A549 (cell line): ENCODE measurements around the gene LRRC36. TPM values are rescaled to one million over a fixed set of nuclear protein-coding genes. Genes with fewer than 3 reads are reported as not detected.
A peak's percentile ranks its signal among the peaks of the same experiment; 100 is the strongest.

Experiments used
- ATAC-seq, 2 experiments: fragments of 200-7000 bp in 1 of 2; fragments of >200 bp in 1 of 2; cut with Nextera tagmentation in 1 of 2; cut with Tn5 transposase in 1 of 2; 3 replicates each; pipeline versions ENCODE4 v1.8.0 to v1.9.1; 2018 to 2020; ENCODE audit warnings: mild to moderate bottlenecking in 1 of 2, moderate library complexity in 1 of 2
- CTCF ChIA-PET: fragments of 300-600 bp; sonication (Branson Sonifier 250); formaldehyde crosslinking; extraction: SDS; loops from one replicate; lab custom pipeline; 2021; ENCODE audit warnings: antibody characterized with exemption, inconsistent platforms; lab: Yijun Ruan, JAX
- POLR2A ChIA-PET: fragments of 350-600 bp; formaldehyde crosslinking; extraction: SDS; loops from one replicate; lab custom pipeline; 2021; ENCODE audit warnings: antibody characterized with exemption, inconsistent platforms; lab: Yijun Ruan, JAX
- DNase-seq, 2 experiments: peaks; one replicate each; pipeline versions ENCODE4 v3.0.0 to v3.0.0-alpha.2; 2011 to 2016; ENCODE audit warnings: low read depth in 1 of 2, low spot score in 1 of 2
- FAIRE-seq: peaks from 2 replicates; lab custom pipeline; 2011; peaks lifted over from hg19 to GRCh38; lab: Jason Lieb, UNC
- H3K27ac ChIP-seq, 2 experiments: fragments of >200 bp; sonication (Bioruptor Twin); formaldehyde crosslinking; 3 replicates each; pipeline ENCODE4 v1.5.1; 2016 to 2017
- H3K4me1 ChIP-seq: fragments of >200 bp; sonication (Bioruptor Twin); formaldehyde crosslinking; 3 replicates; pipeline ENCODE4 v1.6.1; 2016
- H3K4me2 ChIP-seq: fragments of >200 bp; sonication (Bioruptor Twin); formaldehyde crosslinking; 3 replicates; pipeline ENCODE4 v1.6.1; 2016
- H3K4me3 ChIP-seq: fragments of >200 bp; sonication (Bioruptor Twin); formaldehyde crosslinking; 3 replicates; pipeline ENCODE4 v1.5.1; 2016
- H3K9me3 ChIP-seq: fragments of >200 bp; sonication (Bioruptor Twin); formaldehyde crosslinking; 3 replicates; pipeline ENCODE4 v1.6.1; 2016
- BHLHE40 ChIP-seq: IDR thresholded peaks from 2 replicates; pipeline ENCODE4 v1.6.1; 2012; ENCODE audit warnings: low read depth, low read length, inconsistent platforms
- CBX2 ChIP-seq: fragments of 200-600 bp; sonication (generic); IDR thresholded peaks from 2 replicates; pipeline ENCODE4 v1.6.1; 2016; ENCODE audit warnings: low read depth, mild to moderate bottlenecking, borderline replicate concordance
- CBX8 ChIP-seq: fragments of 200-600 bp; sonication (generic); IDR thresholded peaks from 2 replicates; pipeline ENCODE4 v1.6.1; 2016
- CEBPB ChIP-seq, 2 experiments: fragments of >200 bp in 1 of 2; sonication (Bioruptor Twin) in 1 of 2; formaldehyde crosslinking in 1 of 2; IDR thresholded peaks; 2 replicates each; pipeline ENCODE4 v1.6.1; 2012 to 2016
- CHD4 ChIP-seq: fragments of 200-600 bp; sonication (generic); IDR thresholded peaks from 2 replicates; pipeline ENCODE4 v1.6.1; 2016; ENCODE audit warnings: antibody characterized with exemption, mild to moderate bottlenecking, borderline replicate concordance
- EHF ChIP-seq: fragments of 250-450 bp; sonication (Bioruptor Pico); IDR thresholded peaks from 2 replicates; pipeline ENCODE4 v1.5.0; 2020; ENCODE audit warnings: mild to moderate bottlenecking
- EHMT2 ChIP-seq: fragments of 200-600 bp; sonication (generic); IDR thresholded peaks from 2 replicates; pipeline ENCODE4 v1.6.1; 2016; ENCODE audit warnings: antibody characterized with exemption, low read depth, mild to moderate bottlenecking, moderate library complexity
- ESRRA ChIP-seq: fragments of 150-350 bp; IDR thresholded peaks from 2 replicates; pipeline ENCODE4 v1.6.1; 2014; ENCODE audit warnings: mild to moderate bottlenecking, low read length, borderline replicate concordance
- FOSL2 ChIP-seq, 2 experiments: fragments of 450-650 bp in 1 of 2; fragments of >200 bp in 1 of 2; sonication (Bioruptor Twin) in 1 of 2; formaldehyde crosslinking; IDR thresholded peaks; 2 replicates each; pipeline versions ENCODE4 v1.5.0 to v1.6.1; 2016 to 2020; ENCODE audit warnings: mild to moderate bottlenecking in 1 of 2, moderate library complexity in 1 of 2
- GATA3 ChIP-seq: IDR thresholded peaks from 2 replicates; pipeline ENCODE4 v1.6.1; 2012; ENCODE audit warnings: borderline replicate concordance
- HDAC2 ChIP-seq: fragments of 200-600 bp; sonication (generic); IDR thresholded peaks from 2 replicates; pipeline ENCODE4 v1.6.1; 2016
- HEYL ChIP-seq: fragments of 250-450 bp; sonication (Bioruptor Pico); IDR thresholded peaks from 2 replicates; pipeline ENCODE4 v1.8.0; 2021; ENCODE audit warnings: mild to moderate bottlenecking, moderate library complexity
- HMGXB4 ChIP-seq: fragments of 250-450 bp; sonication (Bioruptor Pico); IDR thresholded peaks from 2 replicates; pipeline ENCODE4 v1.5.0; 2021; ENCODE audit warnings: mild to moderate bottlenecking, moderate library complexity, borderline replicate concordance
- HOXB13 ChIP-seq: fragments of 250-450 bp; sonication (Bioruptor Pico); IDR thresholded peaks from 2 replicates; pipeline ENCODE4 v1.5.0; 2020; ENCODE audit warnings: low read depth, mild to moderate bottlenecking, moderate library complexity
- MAFK ChIP-seq: fragments of 450-650 bp; IDR thresholded peaks from 2 replicates; pipeline ENCODE4 v1.6.1; 2014; ENCODE audit not compliant: partially characterized antibody
- MAX ChIP-seq: IDR thresholded peaks from 2 replicates; pipeline ENCODE4 v1.6.1; 2012
- MYC ChIP-seq: IDR thresholded peaks from 2 replicates; pipeline ENCODE4 v1.6.1; 2012; ENCODE audit warnings: mild to moderate bottlenecking, inconsistent platforms, low read length, improper control_type of control experiment, borderline replicate concordance
- NFE2L2 ChIP-seq: fragments of 150-350 bp; conservative IDR thresholded peaks from 2 replicates; pipeline ENCODE4 v1.6.1; 2014; ENCODE audit warnings: low read length
- PBX3 ChIP-seq: IDR thresholded peaks from 2 replicates; pipeline ENCODE4 v1.6.1; 2012
- PHF8 ChIP-seq: fragments of 200-600 bp; sonication (generic); IDR thresholded peaks from 2 replicates; pipeline ENCODE4 v1.6.1; 2016; ENCODE audit warnings: low read depth, mild to moderate bottlenecking, antibody characterized with exemption, moderate library complexity, borderline replicate concordance
- POLR2A ChIP-seq: IDR thresholded peaks from 2 replicates; pipeline ENCODE4 v1.6.1; 2012; ENCODE audit warnings: mild to moderate bottlenecking, low read length
- POLR2AphosphoS2 ChIP-seq: conservative IDR thresholded peaks from 2 replicates; pipeline ENCODE4 v1.6.1; 2012; ENCODE audit warnings: low read length, improper control_type of control experiment, inconsistent platforms
- RAD21 ChIP-seq, 2 experiments: fragments of >200 bp in 1 of 2; sonication (Bioruptor Twin) in 1 of 2; formaldehyde crosslinking in 1 of 2; IDR thresholded peaks in 1 of 2; conservative IDR thresholded peaks in 1 of 2; 2 replicates in 1 of 2; 3 replicates in 1 of 2; pipeline ENCODE4 v1.6.1; 2012 to 2018; ENCODE audit warnings: inconsistent platforms in 1 of 2
- RARB ChIP-seq: fragments of 250-450 bp; sonication (Bioruptor Pico); IDR thresholded peaks from 2 replicates; pipeline ENCODE4 v1.8.0; 2021; ENCODE audit warnings: mild to moderate bottlenecking, moderate library complexity
- RCOR1 ChIP-seq: fragments of 150-350 bp; IDR thresholded peaks from 2 replicates; pipeline ENCODE4 v1.6.1; 2014; ENCODE audit warnings: antibody characterized with exemption, low read length, low read depth
- RFX5 ChIP-seq: fragments of 450-650 bp; IDR thresholded peaks from 2 replicates; pipeline ENCODE4 v1.7.1; 2014; ENCODE audit warnings: antibody characterized with exemption, mild to moderate bottlenecking, moderate library complexity
- TFCP2L1 ChIP-seq: fragments of 250-450 bp; sonication (Bioruptor Pico); IDR thresholded peaks from 2 replicates; pipeline ENCODE4 v1.5.0; 2021; ENCODE audit warnings: mild to moderate bottlenecking
- USF2 ChIP-seq: fragments of 450-650 bp; IDR thresholded peaks from 2 replicates; pipeline ENCODE4 v1.6.1; 2014; ENCODE audit warnings: antibody characterized with exemption
- ZC3H11A ChIP-seq: fragments of 450-650 bp; IDR thresholded peaks from 2 replicates; pipeline ENCODE4 v1.6.1; 2014; ENCODE audit warnings: antibody characterized with exemption, mild to moderate bottlenecking
- ZNF302 ChIP-seq: fragments of 250-450 bp; sonication (Bioruptor Pico); IDR thresholded peaks from 2 replicates; pipeline ENCODE4 v1.9.0; 2021; ENCODE audit warnings: inconsistent platforms, mild to moderate bottlenecking, moderate library complexity
- WGBS: methylation state at CpG from one replicate; pipeline ENCODE4 v1.1.6; 2017; ENCODE audit errors: missing lambda C conversion rate; 5-methylcytosine and 5-hydroxymethylcytosine counted together
- polyA plus RNA-seq, 4 experiments: library from polyadenylated mRNA; depleted of rRNA in 3 of 4; stranded (reverse); fragments of >200 nt; fragmentation: RNase III in 1 of 4; extraction: RNeasy Plus Mini Kit Qiagen cat#74134 plus additional on column Dnase treatment in 1 of 4; gene quantifications; 2 replicates in 3 of 4; 3 replicates in 1 of 4; pipeline ENCODE4 v1.2.3, GENCODE V29; 2011 to 2017
- TF ChIP-seq, protein P1 (sequence below): fragments of 150-350 bp; IDR thresholded peaks from 2 replicates; pipeline ENCODE4 v1.6.1; 2014; ENCODE audit warnings: low read depth, mild to moderate bottlenecking, low read length
- TF ChIP-seq, protein P2 (sequence below): fragments of >200 bp; sonication (Bioruptor Twin); formaldehyde crosslinking; IDR thresholded peaks from 3 replicates; pipeline ENCODE4 v1.5.1; 2016
- TF ChIP-seq, protein P3 (sequence below): fragments of >200 bp; sonication (Bioruptor Twin); formaldehyde crosslinking; IDR thresholded peaks from 3 replicates; pipeline ENCODE4 v1.6.1; 2016

The LRRC36 gene
- polyA plus RNA-seq, 2 of the 4 experiments (the other 2 are of a cell fraction), result 0.48 to 0.57 TPM

- Histone ChIP-seq H3K4me1 (peaks cover 35% of the 10 kb centered on the region), H3K4me3 (peak within 1 kb of the TSS; percentile 80), H3K9me3 (no peaks in the 10 kb centered on the region), H3K4me2 (peak within 1 kb of the TSS; percentile 100), H3K27ac (peak within 1 kb of the TSS; percentile 96 to 98)
- CTCF ChIA-PET, result interaction anchor here (0.6 to 3.6 kb wide), 26 partner anchors 9 to 120 kb away, joined by 3 to 26 read pairs (median 4); partner anchors contain the start of genes KCTD19 and LRRC36
- WGBS, result 63% methylated on average over 19 of the region's 83 CpGs
- peak; percentile 86 to 91 for ATAC-seq
- POLR2A ChIA-PET, result no interaction called here
- FAIRE-seq, result no peak
- peak; percentile 86 to 93 for DNase-seq
- TF ChIP-seq HMGXB4 (CRISPR knock-in tag) (no peak), ZC3H11A (no peak), POLR2A (peak; percentile 65), CEBPB (IDR thresholded peaks at IDR 0.05) (no peak), USF2 (no peak), POLR2AphosphoS2 (no peak), ESRRA (no peak), CHD4 (no peak), RAD21 (conservative IDR thresholded peaks at IDR 0.05 in 1 of 2, IDR thresholded peaks at IDR 0.05 in 1 of 2) (peak; percentile 33 to 60; a peak in 4 of 5 replicates), MYC (no peak; the same call in 1 of the 2 replicates), PBX3 (no peak), HDAC2 (no peak), RFX5 (no peak), HEYL (CRISPR knock-in tag) (no peak), GATA3 (no peak), CBX8 (no peak), EHMT2 (no peak), RCOR1 (no peak), EHF (CRISPR knock-in tag) (peak; percentile 77; the same call in 1 of the 2 replicates), PHF8 (peak; percentile 72), MAX (peak; percentile 94), FOSL2 (IDR thresholded peaks at IDR 0.05) (no peak), FOSL2 (CRISPR knock-in tag; IDR thresholded peaks at IDR 0.05) (no peak), CBX2 (no peak), ZNF302 (CRISPR knock-in tag) (no peak), NFE2L2 (no peak), RARB (CRISPR knock-in tag) (no peak), MAFK (no peak), TFCP2L1 (peak; percentile 17; the same call in 1 of the 2 replicates), BHLHE40 (no peak), HOXB13 (peak; percentile 97)
- TF ChIP-seq, protein P1, sequence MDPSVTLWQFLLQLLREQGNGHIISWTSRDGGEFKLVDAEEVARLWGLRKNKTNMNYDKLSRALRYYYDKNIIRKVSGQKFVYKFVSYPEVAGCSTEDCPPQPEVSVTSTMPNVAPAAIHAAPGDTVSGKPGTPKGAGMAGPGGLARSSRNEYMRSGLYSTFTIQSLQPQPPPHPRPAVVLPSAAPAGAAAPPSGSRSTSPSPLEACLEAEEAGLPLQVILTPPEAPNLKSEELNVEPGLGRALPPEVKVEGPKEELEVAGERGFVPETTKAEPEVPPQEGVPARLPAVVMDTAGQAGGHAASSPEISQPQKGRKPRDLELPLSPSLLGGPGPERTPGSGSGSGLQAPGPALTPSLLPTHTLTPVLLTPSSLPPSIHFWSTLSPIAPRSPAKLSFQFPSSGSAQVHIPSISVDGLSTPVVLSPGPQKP, result no peak
- TF ChIP-seq, protein P2, sequence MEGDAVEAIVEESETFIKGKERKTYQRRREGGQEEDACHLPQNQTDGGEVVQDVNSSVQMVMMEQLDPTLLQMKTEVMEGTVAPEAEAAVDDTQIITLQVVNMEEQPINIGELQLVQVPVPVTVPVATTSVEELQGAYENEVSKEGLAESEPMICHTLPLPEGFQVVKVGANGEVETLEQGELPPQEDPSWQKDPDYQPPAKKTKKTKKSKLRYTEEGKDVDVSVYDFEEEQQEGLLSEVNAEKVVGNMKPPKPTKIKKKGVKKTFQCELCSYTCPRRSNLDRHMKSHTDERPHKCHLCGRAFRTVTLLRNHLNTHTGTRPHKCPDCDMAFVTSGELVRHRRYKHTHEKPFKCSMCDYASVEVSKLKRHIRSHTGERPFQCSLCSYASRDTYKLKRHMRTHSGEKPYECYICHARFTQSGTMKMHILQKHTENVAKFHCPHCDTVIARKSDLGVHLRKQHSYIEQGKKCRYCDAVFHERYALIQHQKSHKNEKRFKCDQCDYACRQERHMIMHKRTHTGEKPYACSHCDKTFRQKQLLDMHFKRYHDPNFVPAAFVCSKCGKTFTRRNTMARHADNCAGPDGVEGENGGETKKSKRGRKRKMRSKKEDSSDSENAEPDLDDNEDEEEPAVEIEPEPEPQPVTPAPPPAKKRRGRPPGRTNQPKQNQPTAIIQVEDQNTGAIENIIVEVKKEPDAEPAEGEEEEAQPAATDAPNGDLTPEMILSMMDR, result peak; percentile 78
- TF ChIP-seq, protein P3, sequence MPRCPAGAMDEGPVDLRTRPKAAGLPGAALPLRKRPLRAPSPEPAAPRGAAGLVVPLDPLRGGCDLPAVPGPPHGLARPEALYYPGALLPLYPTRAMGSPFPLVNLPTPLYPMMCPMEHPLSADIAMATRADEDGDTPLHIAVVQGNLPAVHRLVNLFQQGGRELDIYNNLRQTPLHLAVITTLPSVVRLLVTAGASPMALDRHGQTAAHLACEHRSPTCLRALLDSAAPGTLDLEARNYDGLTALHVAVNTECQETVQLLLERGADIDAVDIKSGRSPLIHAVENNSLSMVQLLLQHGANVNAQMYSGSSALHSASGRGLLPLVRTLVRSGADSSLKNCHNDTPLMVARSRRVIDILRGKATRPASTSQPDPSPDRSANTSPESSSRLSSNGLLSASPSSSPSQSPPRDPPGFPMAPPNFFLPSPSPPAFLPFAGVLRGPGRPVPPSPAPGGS, result 0 out of 3 replicates have a peak, but pooled peaks have one; percentile 43
These were observed 47.1 kb upstream of the LRRC36 start, which contains the start of gene PLEKHG4 for GRCh38 chr16:67279296-67280089. Gene PLEKHG4 (plus strand): TSS chr16:67279532. CDS start chr16:67280045, 513 bp downstream.
